Fibroblast of lung (primary cell): Measurements from ENCODE around the gene ENTHD1.

Source experiments
- CTCF ChIP-seq, 2 donors: IDR thresholded peaks in 1 of 2; conservative IDR thresholded peaks in 1 of 2; 1 replicate in 1 of 2; 2 replicates in 1 of 2; pipeline ENCODE4 v1.5.1; 2011 to 2012; ENCODE audit warnings: low read length in 2 of 2, control low read depth in 1 of 2, inconsistent platforms in 1 of 2, low read depth in 1 of 2, mild to moderate bottlenecking in 1 of 2
- EZH2 ChIP-seq: IDR thresholded peaks from 2 replicates; pipeline ENCODE4 v1.5.1; 2012; ENCODE audit warnings: low read length, control low read depth, mild to moderate bottlenecking; ENCODE audit errors: missing control alignments

GRCh38 chr22:39776295-39777009 is 117.1 kb downstream of the ENTHD1 start:
- TF ChIP-seq CTCF (conservative IDR thresholded peaks at IDR 0.05 in 1 of 2, IDR thresholded peaks at IDR 0.05 in 1 of 2; ENCODE audit: low read depth in 1 of 2, low read length in 2 of 2) (no peak), EZH2 (no peak)
